HG03135 (cell line): ENCODE data around the gene NIM1K.
"Not testable (repeated sequence)": the region's sequence is repeated elsewhere in the genome, so short reads cannot be mapped to it uniquely, and the experiment has no call there.

Experiments
- ATAC-seq: cut with Tn5 transposase; IDR thresholded peaks from one replicate; pipeline ENCODE4 v1.9.1; 2021; ENCODE audit warnings: mild to moderate bottlenecking, moderate library complexity; ENCODE audit not compliant: unreplicated experiment

The NIM1K gene

DNA sequence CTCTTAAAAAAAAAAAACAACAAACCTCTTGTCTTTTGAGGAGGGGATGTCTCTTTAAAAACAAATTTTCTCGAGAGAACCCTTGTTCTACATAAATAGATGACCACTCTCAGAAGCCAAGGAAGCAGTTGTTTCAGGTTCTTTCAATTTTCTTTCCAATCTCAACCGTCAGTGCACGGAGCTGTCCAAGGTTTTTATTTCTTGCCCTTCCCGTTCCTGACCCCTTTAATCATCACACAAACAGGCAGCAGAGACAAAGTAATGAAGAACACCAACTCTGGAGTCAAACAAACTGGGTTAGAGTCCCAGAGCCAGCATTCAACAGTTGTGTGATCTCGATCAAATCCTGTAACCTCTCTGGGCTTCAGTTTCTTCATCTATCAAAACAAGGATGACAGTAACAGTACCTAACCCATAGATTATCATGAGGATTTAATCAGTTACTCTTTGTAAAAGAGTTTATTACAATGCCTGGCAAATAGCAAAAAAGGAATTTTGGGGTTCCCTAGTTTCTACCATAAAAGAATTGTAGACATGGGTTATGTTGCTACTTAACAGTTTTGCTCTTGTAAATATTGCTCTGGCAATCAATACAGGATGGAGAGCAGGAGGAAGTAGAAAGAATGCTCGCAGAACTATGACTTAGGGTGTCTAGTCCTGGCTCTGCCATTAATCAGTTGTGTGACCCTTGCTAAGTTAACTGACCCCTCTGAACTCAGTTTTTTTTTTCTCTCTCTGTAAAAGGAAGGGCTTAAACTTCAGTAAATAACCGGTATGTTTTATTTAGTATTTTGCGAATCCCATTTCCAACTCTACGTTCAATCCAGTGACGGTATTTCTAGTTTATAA is 1.0 kb upstream of the NIM1K start:
- no peak for ATAC-seq

GRCh38 chr5:43192558-43193180 is 644 bp downstream of the NIM1K start:
- peak; percentile 20 for ATAC-seq

- peak; percentile 78 for ATAC-seq
These were observed 1.3 kb downstream of the NIM1K start for GRCh38 chr5:43193181-43193893.

DNA sequence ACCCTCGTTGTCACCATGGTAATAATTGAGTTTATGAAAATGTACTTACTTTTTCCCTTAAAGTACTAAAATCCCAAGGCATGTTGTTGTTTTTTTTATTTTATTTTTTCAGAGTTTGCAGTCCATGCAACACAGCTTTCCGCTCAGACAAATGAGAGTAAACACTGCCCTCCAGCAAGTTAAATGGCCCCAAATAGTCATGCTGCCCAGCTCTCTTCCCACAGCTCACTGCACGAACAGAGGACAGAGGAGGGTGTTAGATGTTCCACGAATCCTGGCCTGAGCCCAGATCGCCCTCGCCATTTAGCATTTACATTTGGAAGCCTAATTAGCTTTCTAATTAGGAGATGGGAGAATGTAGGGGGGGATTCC is 1.9 kb downstream of the NIM1K start:
- peak; percentile 5 for ATAC-seq

DNA sequence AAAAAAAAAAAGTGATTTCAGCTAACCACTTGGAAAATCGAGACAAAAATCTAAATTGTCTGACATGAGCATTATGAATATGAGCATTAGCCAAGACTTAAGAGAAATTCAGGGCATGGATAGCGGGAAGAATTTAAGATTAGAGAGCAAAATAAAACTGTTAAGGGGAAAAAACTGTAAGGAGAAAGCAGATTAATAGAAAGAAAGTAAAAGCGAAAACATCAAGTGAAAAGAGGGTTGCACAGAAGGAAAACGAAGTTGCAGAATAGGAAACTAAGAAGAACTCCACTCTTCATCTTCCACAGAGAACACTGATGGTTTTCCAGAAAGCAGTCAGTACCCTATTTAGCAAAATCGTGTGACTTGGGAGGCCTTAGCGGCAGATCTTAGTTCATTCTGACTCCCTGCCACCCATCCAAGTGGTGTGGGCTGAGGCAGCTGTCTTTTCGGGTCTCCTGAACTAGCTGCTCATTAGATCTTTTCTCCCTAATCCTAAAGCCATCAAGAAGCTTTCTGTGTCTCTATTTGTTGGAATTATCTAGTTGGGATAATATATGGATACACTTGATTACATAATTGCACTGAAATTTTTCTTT is 3.7 kb downstream of the NIM1K start:
- ATAC-seq, result no peak

DNA sequence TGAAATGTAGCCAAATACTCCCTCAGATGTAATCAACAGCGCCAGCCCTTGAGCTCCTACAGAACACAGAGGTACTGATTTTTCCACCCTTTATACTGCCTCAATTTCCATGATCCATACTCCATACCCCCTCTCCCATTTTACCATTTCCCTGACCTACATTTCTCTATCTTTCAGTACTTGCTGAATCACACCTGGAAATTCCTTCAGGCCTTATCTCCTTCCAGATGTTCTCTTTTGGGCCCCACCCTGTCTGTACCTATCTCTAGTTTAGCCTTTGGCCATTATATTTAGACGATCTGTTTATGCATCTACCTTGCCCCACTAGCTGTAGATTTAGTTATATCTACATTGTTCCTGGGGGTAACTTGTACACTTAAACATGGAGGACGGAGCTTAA is 5.5 kb downstream of the NIM1K start:
- ATAC-seq, result no peak

GRCh38 chr5:43201442-43201841 is 9.4 kb downstream of the NIM1K start:
- ATAC-seq, result not testable (repeated sequence)

DNA sequence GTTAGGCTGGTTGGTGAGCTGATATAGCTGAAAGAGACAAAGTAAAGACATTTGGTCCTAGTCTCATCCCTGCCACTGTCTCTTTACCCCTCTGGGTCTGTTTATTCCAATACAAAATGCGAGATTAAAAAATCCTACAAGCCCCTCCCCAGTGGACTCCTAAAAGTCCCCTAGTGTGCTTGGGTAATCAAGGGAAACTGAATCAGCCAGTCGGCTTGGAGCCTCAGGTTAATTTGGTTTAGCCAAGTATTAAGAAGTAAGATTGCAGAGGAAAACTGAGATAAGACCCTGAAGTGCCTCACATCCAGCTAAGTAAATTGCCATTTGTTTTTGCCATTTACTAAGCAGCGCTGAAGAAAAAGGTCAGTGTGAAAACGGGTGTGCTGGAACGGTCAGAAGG is 10.4 kb downstream of the NIM1K start:
- no peak for ATAC-seq

- ATAC-seq, result no peak
These were observed 11.3 kb downstream of the NIM1K start for GRCh38 chr5:43203373-43203772.

DNA sequence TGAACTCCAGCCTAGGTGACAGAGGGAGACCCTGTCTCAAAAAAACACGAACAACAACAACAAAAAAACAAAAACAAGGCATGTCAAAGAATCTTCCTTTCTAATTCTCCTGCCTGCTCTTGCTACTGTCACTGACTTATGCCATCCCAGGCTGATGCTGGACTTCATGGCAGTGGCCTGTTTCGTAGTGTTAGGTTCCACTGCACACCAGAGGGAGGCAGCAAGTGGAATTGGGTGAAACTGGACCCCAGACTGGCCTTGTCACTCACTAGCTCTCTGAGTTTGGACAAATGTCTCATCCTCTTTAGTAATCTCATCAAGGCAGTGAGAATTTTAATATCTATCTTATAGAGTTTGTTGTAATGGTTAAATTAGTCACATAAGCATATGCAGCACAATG is 12.9 kb downstream of the NIM1K start:
- no peak for ATAC-seq

DNA sequence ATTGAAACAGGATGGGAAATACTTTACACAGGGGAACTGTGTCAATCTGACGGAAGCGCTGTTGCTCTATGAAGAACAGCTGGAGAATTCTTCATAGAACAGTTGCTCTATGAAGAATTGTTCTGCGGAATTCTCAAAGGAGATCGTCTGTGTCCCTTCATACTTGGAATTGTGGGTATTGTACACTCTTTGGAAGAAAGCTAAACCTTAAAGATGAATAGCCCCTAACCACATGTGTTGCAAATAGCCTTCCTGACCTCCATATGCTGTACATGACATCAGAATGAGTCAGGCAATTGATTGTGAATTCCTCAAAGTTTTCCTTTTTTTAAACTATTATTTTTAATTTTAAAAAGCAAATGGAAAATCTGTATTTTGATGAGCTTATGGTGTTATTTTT is 15.6 kb downstream of the NIM1K start:
- ATAC-seq, result no peak

DNA sequence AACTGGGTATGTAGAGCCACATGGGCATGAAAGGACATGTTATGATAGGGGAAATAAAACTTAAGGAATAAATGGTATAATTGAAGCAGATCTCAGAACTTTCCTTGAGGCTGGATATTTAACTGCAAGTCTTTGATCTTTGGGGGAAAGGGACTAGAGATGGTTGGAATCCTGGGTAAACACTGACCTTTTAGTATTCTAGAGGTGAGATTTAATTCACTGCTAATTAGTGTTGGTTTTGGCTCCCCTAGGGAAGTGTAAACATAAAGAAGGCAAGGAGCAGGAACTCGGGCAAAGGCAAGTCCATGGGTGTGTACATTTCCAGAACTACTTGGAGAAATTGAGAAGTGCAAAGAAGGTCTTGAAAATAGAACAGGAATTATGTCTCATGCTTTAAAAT is 16.6 kb downstream of the NIM1K start:
- no peak for ATAC-seq

GRCh38 chr5:43209060-43209459 is 17.0 kb downstream of the NIM1K start:
- no peak for ATAC-seq

DNA sequence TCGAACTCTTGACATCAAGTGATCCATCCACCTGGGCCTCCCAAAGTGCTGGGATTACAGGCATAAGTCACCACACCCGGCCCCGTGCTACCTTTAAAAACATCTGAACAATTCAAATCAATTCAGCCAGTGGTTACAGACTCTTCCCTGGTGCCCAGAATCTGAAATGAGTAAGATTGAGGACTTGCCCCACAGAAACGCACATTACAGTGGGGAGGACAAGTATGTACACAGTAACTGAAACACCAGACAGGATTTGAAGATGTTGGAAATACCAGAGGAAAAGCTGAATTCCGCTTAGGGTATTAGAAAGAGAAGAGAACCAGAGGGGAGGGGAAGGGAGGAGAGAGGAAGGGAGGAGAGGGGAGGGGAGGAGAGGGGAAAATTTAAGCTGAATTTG is 17.8 kb downstream of the NIM1K start:
- no peak for ATAC-seq

DNA sequence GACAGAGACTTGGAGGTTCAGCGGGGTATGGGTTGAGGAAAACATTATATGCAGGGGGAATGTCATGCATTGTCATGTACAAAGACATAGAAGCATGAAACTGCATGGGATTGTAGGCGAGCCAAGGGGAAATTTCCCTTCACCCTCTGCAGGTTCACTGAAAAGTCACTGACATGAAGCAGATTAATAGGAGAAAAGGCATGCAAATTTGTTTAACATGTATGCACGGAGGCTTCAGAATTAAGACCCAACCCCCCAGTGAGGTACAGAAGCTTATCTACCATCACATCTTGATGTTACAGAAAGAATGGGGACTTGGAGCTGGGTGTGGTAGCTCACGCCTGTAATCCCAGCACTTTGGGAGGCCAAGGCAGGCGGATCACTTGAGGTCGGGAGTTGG is 18.5 kb downstream of the NIM1K start:
- ATAC-seq, result no peak

- ATAC-seq, result no peak
These were observed 21.9 kb downstream of the NIM1K start for GRCh38 chr5:43213951-43214350.

- ATAC-seq, result no peak
These were observed 23.1 kb downstream of the NIM1K start for GRCh38 chr5:43215073-43215631.

DNA sequence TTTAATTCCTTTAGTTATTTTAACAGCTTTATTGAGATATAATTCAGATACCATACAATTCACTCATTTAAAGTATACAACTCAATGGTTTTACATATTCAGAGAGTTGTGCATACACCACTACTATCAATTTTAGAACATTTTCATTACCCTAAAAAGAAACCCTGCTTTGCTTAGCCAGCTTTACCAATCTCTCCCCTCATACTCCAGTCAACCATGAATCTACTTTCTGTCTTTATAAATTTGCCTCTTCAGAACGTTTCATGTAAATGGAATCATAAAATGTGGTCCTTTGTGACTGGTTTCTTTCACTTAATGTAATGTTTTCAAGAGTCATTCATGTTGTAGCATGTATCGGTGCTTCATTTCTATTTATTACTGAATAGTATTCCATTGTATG is 24.9 kb downstream of the NIM1K start:
- ATAC-seq, result no peak

DNA sequence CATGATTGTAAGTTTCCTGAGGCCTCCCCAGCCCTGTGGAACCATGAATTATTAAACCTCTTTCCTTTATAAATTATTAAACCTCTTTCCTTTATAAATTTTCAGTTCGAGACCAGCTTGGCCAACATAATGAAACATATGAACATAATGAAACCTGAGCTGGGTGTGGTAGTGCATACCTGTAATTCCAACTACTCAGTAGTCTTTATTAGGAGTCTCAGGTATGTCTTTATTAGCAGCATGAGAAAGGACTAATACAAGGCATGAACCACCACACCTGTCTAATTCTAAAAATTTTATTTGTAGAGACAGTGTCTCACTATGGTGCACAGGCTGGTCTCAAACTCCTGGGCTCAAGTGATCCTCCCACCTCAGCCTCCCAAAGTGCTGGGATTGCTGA is 27.1 kb downstream of the NIM1K start:
- ATAC-seq, result no peak

GRCh38 chr5:43221502-43221901 is 29.5 kb downstream of the NIM1K start:
- no peak for ATAC-seq

GRCh38 chr5:43225649-43226245 is 33.7 kb downstream of the NIM1K start:
- ATAC-seq, result no peak
